Measurements from ENCODE around the gene DPP9.

DNA sequence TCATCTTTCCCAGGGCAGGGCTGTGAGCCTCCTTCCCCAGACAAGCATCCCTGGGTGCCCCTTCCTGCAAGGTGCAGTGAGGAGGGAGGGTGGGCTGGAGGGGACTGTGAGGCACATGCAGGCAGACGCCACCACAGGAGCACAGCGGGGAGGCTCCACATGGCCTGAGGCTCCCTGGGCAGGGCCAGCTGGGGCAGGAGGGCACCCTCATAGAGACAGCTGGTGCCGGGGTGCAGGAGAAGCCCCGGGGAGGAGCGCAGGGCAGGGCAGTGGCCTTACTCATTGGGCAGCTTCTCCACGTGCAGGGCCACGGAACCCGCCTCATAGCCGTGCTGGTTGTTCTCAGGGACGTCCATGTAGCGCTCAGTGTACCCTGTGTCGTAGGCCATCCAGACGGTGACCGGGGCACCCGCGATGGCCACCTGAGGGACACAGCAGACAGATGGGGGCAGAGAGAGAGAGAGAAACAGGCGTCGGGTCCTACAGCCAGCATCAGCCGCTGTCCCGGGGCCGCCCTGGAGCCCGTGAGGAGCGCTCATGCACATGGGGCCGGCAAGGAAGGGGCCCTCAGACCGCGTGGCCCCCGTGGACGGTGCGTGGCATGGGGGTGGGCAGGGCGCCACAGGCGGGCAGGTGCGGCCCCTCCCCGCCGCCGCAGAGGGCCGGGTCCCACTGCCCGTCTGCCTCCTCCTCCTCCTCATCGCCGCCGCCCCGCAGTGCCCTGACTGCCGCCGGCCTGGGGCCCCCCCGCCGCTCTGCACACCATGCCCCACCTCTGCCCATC is 41.0 kb downstream of the DPP9 start:
- TF ChIP-seq FOXJ3 (CRISPR knock-in tag; IDR thresholded peaks at IDR 0.05) (no peak), NRF1 (IDR thresholded peaks at IDR 0.05; ENCODE audit: low read depth, low read length) (no peak), RAD21 (IDR thresholded peaks at IDR 0.05; ENCODE audit: low read length) (no peak), CTCF (IDR thresholded peaks at IDR 0.05) (no peak), RFX5 (IDR thresholded peaks at IDR 0.05; ENCODE audit: low read length) (no peak), POLR2AphosphoS5 (IDR thresholded peaks at IDR 0.05; ENCODE audit: low read depth, low read length) (no peak), EP300 (IDR thresholded peaks at IDR 0.05; ENCODE audit: borderline replicate concordance in 1 of 2, low read depth in 1 of 2, low read length in 1 of 2) (no peak), GABPA (IDR thresholded peaks at IDR 0.05; ENCODE audit: low read depth) (no peak), YY1 (IDR thresholded peaks at IDR 0.05; ENCODE audit: low read depth) (no peak), SIN3A (IDR thresholded peaks at IDR 0.05; ENCODE audit: borderline replicate concordance, low read depth, low read length) (no peak), TAF1 (IDR thresholded peaks at IDR 0.05; ENCODE audit: borderline replicate concordance, low read depth, low read length) (no peak)
- TF ChIP-seq, protein P1, sequence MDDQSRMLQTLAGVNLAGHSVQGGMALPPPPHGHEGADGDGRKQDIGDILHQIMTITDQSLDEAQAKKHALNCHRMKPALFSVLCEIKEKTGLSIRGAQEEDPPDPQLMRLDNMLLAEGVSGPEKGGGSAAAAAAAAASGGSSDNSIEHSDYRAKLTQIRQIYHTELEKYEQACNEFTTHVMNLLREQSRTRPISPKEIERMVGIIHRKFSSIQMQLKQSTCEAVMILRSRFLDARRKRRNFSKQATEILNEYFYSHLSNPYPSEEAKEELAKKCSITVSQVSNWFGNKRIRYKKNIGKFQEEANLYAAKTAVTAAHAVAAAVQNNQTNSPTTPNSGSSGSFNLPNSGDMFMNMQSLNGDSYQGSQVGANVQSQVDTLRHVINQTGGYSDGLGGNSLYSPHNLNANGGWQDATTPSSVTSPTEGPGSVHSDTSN (IDR thresholded peaks at IDR 0.05), result no peak
